WTC11 (cell line): ENCODE results near the gene PPP1R37. TPM values are rescaled to one million over a fixed set of nuclear protein-coding genes. Genes with fewer than 3 reads are reported as not detected.

Experiments used
- ATF3 ChIP-seq: sonication (generic); formaldehyde crosslinking; conservative IDR thresholded peaks from 2 replicates; pipeline ENCODE4 v1.8.1; 2022; ENCODE audit warnings: mild to moderate bottlenecking, missing genetic modification reagents
- CREM ChIP-seq: sonication (generic); formaldehyde crosslinking; IDR thresholded peaks from 2 replicates; pipeline ENCODE4 v1.8.1; 2022; ENCODE audit warnings: mild to moderate bottlenecking, missing genetic modification reagents, moderate library complexity
- E2F4 ChIP-seq: sonication (generic); formaldehyde crosslinking; IDR thresholded peaks from 2 replicates; pipeline ENCODE4 v1.8.1; 2022; ENCODE audit warnings: low read depth, mild to moderate bottlenecking, moderate library complexity, missing genetic modification reagents, borderline replicate concordance
- ERG ChIP-seq: fragments of 250-450 bp; sonication (Bioruptor Pico); IDR thresholded peaks from 2 replicates; pipeline ENCODE4 v1.8.0; 2021; ENCODE audit warnings: mild to moderate bottlenecking
- ESRRA ChIP-seq: sonication (generic); formaldehyde crosslinking; IDR thresholded peaks from 2 replicates; pipeline ENCODE4 v1.8.1; 2022; ENCODE audit warnings: mild to moderate bottlenecking, missing genetic modification reagents, borderline replicate concordance
- FOXP1 ChIP-seq: sonication (generic); formaldehyde crosslinking; IDR thresholded peaks from 2 replicates; pipeline ENCODE4 v1.8.0; 2022; ENCODE audit warnings: missing genetic modification reagents, mild to moderate bottlenecking, moderate library complexity, borderline replicate concordance
- IRF2 ChIP-seq: sonication (generic); formaldehyde crosslinking; IDR thresholded peaks from 2 replicates; pipeline ENCODE4 v1.8.0; 2022; ENCODE audit warnings: low read depth, missing genetic modification reagents, borderline replicate concordance
- JAZF1 ChIP-seq: fragments of 250-450 bp; sonication (Bioruptor Pico); IDR thresholded peaks from 2 replicates; pipeline ENCODE4 v1.9.0; 2021; ENCODE audit warnings: moderate library complexity, mild to moderate bottlenecking, inconsistent platforms
- KAT7 ChIP-seq: sonication (generic); formaldehyde crosslinking; IDR thresholded peaks from 2 replicates; pipeline ENCODE4 v1.8.1; 2023; ENCODE audit warnings: missing genetic modification reagents, mild to moderate bottlenecking, borderline replicate concordance
- SMAD3 ChIP-seq: sonication (generic); formaldehyde crosslinking; IDR thresholded peaks from 2 replicates; pipeline ENCODE4 v1.8.0; 2022; ENCODE audit warnings: missing genetic modification reagents, mild to moderate bottlenecking, borderline replicate concordance
- SOX15 ChIP-seq: fragments of 250-450 bp; sonication (Bioruptor Pico); IDR thresholded peaks from 2 replicates; pipeline ENCODE4 v1.9.0; 2021; ENCODE audit warnings: mild to moderate bottlenecking
- TCF7 ChIP-seq: sonication (generic); formaldehyde crosslinking; IDR thresholded peaks from 2 replicates; pipeline ENCODE4 v1.8.0; 2022; ENCODE audit warnings: mild to moderate bottlenecking, low read depth, missing genetic modification reagents, moderate library complexity
- USF1 ChIP-seq: sonication (generic); formaldehyde crosslinking; IDR thresholded peaks from 2 replicates; pipeline ENCODE4 v1.8.0; 2022; ENCODE audit warnings: mild to moderate bottlenecking, missing genetic modification reagents
- USF2 ChIP-seq: sonication (generic); formaldehyde crosslinking; IDR thresholded peaks from 2 replicates; pipeline ENCODE4 v1.8.1; 2023; ENCODE audit warnings: mild to moderate bottlenecking, missing genetic modification reagents, moderate library complexity
- ZBTB21 ChIP-seq: sonication (generic); formaldehyde crosslinking; IDR thresholded peaks from 2 replicates; pipeline ENCODE4 v1.8.1; 2023; ENCODE audit warnings: mild to moderate bottlenecking, missing genetic modification reagents, borderline replicate concordance
- ZNF425 ChIP-seq: fragments of 250-450 bp; sonication (Bioruptor Pico); conservative IDR thresholded peaks from 2 replicates; pipeline ENCODE4 v1.9.0; 2021; ENCODE audit warnings: mild to moderate bottlenecking
- ZSCAN18 ChIP-seq: fragments of 250-450 bp; sonication (Bioruptor Pico); IDR thresholded peaks from 2 replicates; pipeline ENCODE4 v2.1.2; 2022; ENCODE audit warnings: mild to moderate bottlenecking, moderate library complexity
- total RNA-seq: library from RNA; stranded (reverse); gene quantifications from 3 replicates; pipeline ENCODE4 v1.2.3, GENCODE V29; 2021
- TF ChIP-seq, protein P1 (sequence below): sonication (generic); formaldehyde crosslinking; IDR thresholded peaks from 2 replicates; pipeline ENCODE4 v1.8.1; 2023; ENCODE audit warnings: mild to moderate bottlenecking, moderate library complexity, missing genetic modification reagents
- TF ChIP-seq, protein P2 (sequence below): fragments of 250-450 bp; sonication (Bioruptor Pico); IDR thresholded peaks from 2 replicates; pipeline ENCODE4 v1.9.0; 2021; ENCODE audit warnings: moderate library complexity, mild to moderate bottlenecking, inconsistent platforms, borderline replicate concordance
- TF ChIP-seq, protein P3 (sequence below): sonication (generic); formaldehyde crosslinking; conservative IDR thresholded peaks from 2 replicates; pipeline ENCODE4 v1.8.1; 2023; ENCODE audit warnings: mild to moderate bottlenecking, low read depth, missing genetic modification reagents, moderate library complexity

Gene PPP1R37
- total RNA-seq, 1 experiment from 2014 or later = 35.4 TPM

GRCh38 chr19:45079063-45079910, 13.7 kb upstream of the PPP1R37 start, which contains the start of gene GEMIN7 (continued):
- 0 out of 2 replicates have a peak, but pooled peaks have one; percentile 28 for TF ChIP-seq IRF2 (CRISPR knock-in tag)
- TF ChIP-seq TCF7 (CRISPR knock-in tag) = peak; percentile 92
- TF ChIP-seq CREM = peak; percentile 42; the same call in 1 of the 2 replicates
- peak; percentile 87; the same call in 1 of the 2 replicates for TF ChIP-seq KAT7 (CRISPR knock-in tag)
- TF ChIP-seq SOX15 (CRISPR knock-in tag) = no peak
- TF ChIP-seq JAZF1 (CRISPR knock-in tag) = no peak
- TF ChIP-seq ATF3 (CRISPR knock-in tag) = peak; percentile 38
- TF ChIP-seq, protein P1, sequence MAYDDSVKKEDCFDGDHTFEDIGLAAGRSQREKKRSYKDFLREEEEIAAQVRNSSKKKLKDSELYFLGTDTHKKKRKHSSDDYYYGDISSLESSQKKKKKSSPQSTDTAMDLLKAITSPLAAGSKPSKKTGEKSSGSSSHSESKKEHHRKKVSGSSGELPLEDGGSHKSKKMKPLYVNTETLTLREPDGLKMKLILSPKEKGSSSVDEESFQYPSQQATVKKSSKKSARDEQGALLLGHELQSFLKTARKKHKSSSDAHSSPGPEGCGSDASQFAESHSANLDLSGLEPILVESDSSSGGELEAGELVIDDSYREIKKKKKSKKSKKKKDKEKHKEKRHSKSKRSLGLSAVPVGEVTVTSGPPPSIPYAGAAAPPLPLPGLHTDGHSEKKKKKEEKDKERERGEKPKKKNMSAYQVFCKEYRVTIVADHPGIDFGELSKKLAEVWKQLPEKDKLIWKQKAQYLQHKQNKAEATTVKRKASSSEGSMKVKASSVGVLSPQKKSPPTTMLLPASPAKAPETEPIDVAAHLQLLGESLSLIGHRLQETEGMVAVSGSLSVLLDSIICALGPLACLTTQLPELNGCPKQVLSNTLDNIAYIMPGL (CRISPR knock-in tag) = 0 out of 2 replicates have a peak, but pooled peaks have one; percentile 23
- TF ChIP-seq ZBTB21 = peak; percentile 73; the same call in 1 of the 2 replicates
- peak; percentile 93 for TF ChIP-seq FOXP1 (CRISPR knock-in tag)
- TF ChIP-seq ERG (CRISPR knock-in tag) = no peak
- peak; percentile 97 for TF ChIP-seq ESRRA
- TF ChIP-seq USF2 (CRISPR knock-in tag) = peak; percentile 92
- TF ChIP-seq, protein P2, sequence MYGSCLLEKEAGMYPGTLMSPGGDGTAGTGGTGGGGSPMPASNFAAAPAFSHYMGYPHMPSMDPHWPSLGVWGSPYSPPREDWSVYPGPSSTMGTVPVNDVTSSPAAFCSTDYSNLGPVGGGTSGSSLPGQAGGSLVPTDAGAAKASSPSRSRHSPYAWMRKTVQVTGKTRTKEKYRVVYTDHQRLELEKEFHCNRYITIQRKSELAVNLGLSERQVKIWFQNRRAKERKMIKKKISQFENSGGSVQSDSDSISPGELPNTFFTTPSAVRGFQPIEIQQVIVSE (CRISPR knock-in tag) = no peak
- peak; percentile 85 for TF ChIP-seq USF1
- TF ChIP-seq SMAD3 (CRISPR knock-in tag) = 0 out of 2 replicates have a peak, but pooled peaks have one; percentile 50
- peak; percentile 90 for TF ChIP-seq E2F4 (CRISPR knock-in tag)
- no peak for TF ChIP-seq ZSCAN18
- TF ChIP-seq, protein P3, sequence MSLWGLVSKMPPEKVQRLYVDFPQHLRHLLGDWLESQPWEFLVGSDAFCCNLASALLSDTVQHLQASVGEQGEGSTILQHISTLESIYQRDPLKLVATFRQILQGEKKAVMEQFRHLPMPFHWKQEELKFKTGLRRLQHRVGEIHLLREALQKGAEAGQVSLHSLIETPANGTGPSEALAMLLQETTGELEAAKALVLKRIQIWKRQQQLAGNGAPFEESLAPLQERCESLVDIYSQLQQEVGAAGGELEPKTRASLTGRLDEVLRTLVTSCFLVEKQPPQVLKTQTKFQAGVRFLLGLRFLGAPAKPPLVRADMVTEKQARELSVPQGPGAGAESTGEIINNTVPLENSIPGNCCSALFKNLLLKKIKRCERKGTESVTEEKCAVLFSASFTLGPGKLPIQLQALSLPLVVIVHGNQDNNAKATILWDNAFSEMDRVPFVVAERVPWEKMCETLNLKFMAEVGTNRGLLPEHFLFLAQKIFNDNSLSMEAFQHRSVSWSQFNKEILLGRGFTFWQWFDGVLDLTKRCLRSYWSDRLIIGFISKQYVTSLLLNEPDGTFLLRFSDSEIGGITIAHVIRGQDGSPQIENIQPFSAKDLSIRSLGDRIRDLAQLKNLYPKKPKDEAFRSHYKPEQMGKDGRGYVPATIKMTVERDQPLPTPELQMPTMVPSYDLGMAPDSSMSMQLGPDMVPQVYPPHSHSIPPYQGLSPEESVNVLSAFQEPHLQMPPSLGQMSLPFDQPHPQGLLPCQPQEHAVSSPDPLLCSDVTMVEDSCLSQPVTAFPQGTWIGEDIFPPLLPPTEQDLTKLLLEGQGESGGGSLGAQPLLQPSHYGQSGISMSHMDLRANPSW (CRISPR knock-in tag) = no peak
- no peak for TF ChIP-seq ZNF425 (CRISPR knock-in tag)
